Measurements from ENCODE around the gene PLA2G12A.

PLA2G12A gene

GRCh38 chr4:109676886-109677285 lies 53.0 kb downstream of the PLA2G12A start:
- no CpG with 5 or more reads among the region's 1 CpG for WGBS, 2 experiments (ENCODE audit: insufficient coverage in 2 of 2)
- Histone ChIP-seq H3K4me3 (ENCODE audit: extremely low read depth, insufficient read depth, low read length, poor library complexity, severe bottlenecking) (no peak overlapping the region), H3K9me3 (ENCODE audit: control insufficient read depth, low read length) (peaks cover 22% of the 10 kb centered on the region), H3K4me1 (ENCODE audit: control insufficient read depth, insufficient read depth, low read length, poor library complexity, severe bottlenecking) (no peaks in the 10 kb centered on the region), H3K27ac (ENCODE audit: low read depth, low read length, severe bottlenecking) (no peak overlapping the region), H3K36me3 (ENCODE audit: control insufficient read depth, insufficient read depth, low read length) (no peaks in the 10 kb centered on the region)

- Histone ChIP-seq H3K36me3 (ENCODE audit: control insufficient read depth, insufficient read depth, low read length) (no peaks in the 10 kb centered on the region), H3K27ac (ENCODE audit: low read depth, low read length, severe bottlenecking) (no peak overlapping the region), H3K9me3 (ENCODE audit: control insufficient read depth, low read length) (peaks cover 26% of the 10 kb centered on the region), H3K4me3 (ENCODE audit: extremely low read depth, insufficient read depth, low read length, poor library complexity, severe bottlenecking) (no peak overlapping the region), H3K4me1 (ENCODE audit: control insufficient read depth, insufficient read depth, low read length, poor library complexity, severe bottlenecking) (no peaks in the 10 kb centered on the region)
- WGBS, 2 experiments (ENCODE audit: insufficient coverage in 2 of 2) = 86 to 100% methylated on average over 1 of the region's 1 CpG
These were observed 54.0 kb downstream of the PLA2G12A start for GRCh38 chr4:109675843-109676242.

GRCh38 chr4:109675181-109675580 lies 54.7 kb downstream of the PLA2G12A start:
- 81 to 93% methylated on average over 3 of the region's 3 CpGs for WGBS, 2 experiments (ENCODE audit: insufficient coverage in 2 of 2)
- Histone ChIP-seq H3K27ac (ENCODE audit: low read depth, low read length, severe bottlenecking) (no peak overlapping the region), H3K4me1 (ENCODE audit: control insufficient read depth, insufficient read depth, low read length, poor library complexity, severe bottlenecking) (no peaks in the 10 kb centered on the region), H3K9me3 (ENCODE audit: control insufficient read depth, low read length) (peaks cover 26% of the 10 kb centered on the region), H3K4me3 (ENCODE audit: extremely low read depth, insufficient read depth, low read length, poor library complexity, severe bottlenecking) (no peak overlapping the region), H3K36me3 (ENCODE audit: control insufficient read depth, insufficient read depth, low read length) (no peaks in the 10 kb centered on the region)

- Histone ChIP-seq H3K27ac (ENCODE audit: low read depth, low read length, severe bottlenecking) (no peak overlapping the region), H3K36me3 (ENCODE audit: control insufficient read depth, insufficient read depth, low read length) (no peaks in the 10 kb centered on the region), H3K4me3 (ENCODE audit: extremely low read depth, insufficient read depth, low read length, poor library complexity, severe bottlenecking) (no peak overlapping the region), H3K9me3 (ENCODE audit: control insufficient read depth, low read length) (peaks cover 15% of the 10 kb centered on the region), H3K4me1 (ENCODE audit: control insufficient read depth, insufficient read depth, low read length, poor library complexity, severe bottlenecking) (no peaks in the 10 kb centered on the region)
- WGBS, 2 experiments (ENCODE audit: insufficient coverage in 2 of 2) = no CpG with 5 or more reads among the region's 1 CpG
These were observed 56.6 kb downstream of the PLA2G12A start for GRCh38 chr4:109673303-109673702.

GRCh38 chr4:109672169-109672930 lies 57.5 kb downstream of the PLA2G12A start:
- Histone ChIP-seq H3K4me3 (ENCODE audit: extremely low read depth, insufficient read depth, low read length, poor library complexity, severe bottlenecking) (no peak overlapping the region), H3K27ac (ENCODE audit: low read depth, low read length, severe bottlenecking) (no peak overlapping the region), H3K4me1 (ENCODE audit: control insufficient read depth, insufficient read depth, low read length, poor library complexity, severe bottlenecking) (no peaks in the 10 kb centered on the region), H3K9me3 (ENCODE audit: control insufficient read depth, low read length) (peaks cover 13% of the 10 kb centered on the region), H3K36me3 (ENCODE audit: control insufficient read depth, insufficient read depth, low read length) (no peaks in the 10 kb centered on the region)

- Histone ChIP-seq H3K4me1 (ENCODE audit: control insufficient read depth, insufficient read depth, low read length, poor library complexity, severe bottlenecking) (no peaks in the 10 kb centered on the region), H3K27ac (ENCODE audit: low read depth, low read length, severe bottlenecking) (no peak overlapping the region), H3K9me3 (ENCODE audit: control insufficient read depth, low read length) (peaks cover 10% of the 10 kb centered on the region), H3K4me3 (ENCODE audit: extremely low read depth, insufficient read depth, low read length, poor library complexity, severe bottlenecking) (no peak overlapping the region), H3K36me3 (ENCODE audit: control insufficient read depth, insufficient read depth, low read length) (no peaks in the 10 kb centered on the region)
These were observed 58.5 kb downstream of the PLA2G12A start for GRCh38 chr4:109671350-109671749.

- peaks cover 3% of the 10 kb centered on the region for H3K9me3 ChIP-seq (ENCODE audit: control insufficient read depth, low read length)
- 83 to 100% methylated on average over 3 to 4 of the region's 5 CpGs for WGBS, 2 experiments (ENCODE audit: insufficient coverage in 2 of 2)
- no peaks in the 10 kb centered on the region for H3K36me3 ChIP-seq (ENCODE audit: control insufficient read depth, insufficient read depth, low read length)
- H3K4me3 ChIP-seq (ENCODE audit: extremely low read depth, insufficient read depth, low read length, poor library complexity, severe bottlenecking) = no peak overlapping the region
- no peaks in the 10 kb centered on the region for H3K4me1 ChIP-seq (ENCODE audit: control insufficient read depth, insufficient read depth, low read length, poor library complexity, severe bottlenecking)
- H3K27ac ChIP-seq (ENCODE audit: low read depth, low read length, severe bottlenecking) = no peak overlapping the region
These were observed 63.9 kb downstream of the PLA2G12A start for GRCh38 chr4:109665783-109666485.

DNA sequence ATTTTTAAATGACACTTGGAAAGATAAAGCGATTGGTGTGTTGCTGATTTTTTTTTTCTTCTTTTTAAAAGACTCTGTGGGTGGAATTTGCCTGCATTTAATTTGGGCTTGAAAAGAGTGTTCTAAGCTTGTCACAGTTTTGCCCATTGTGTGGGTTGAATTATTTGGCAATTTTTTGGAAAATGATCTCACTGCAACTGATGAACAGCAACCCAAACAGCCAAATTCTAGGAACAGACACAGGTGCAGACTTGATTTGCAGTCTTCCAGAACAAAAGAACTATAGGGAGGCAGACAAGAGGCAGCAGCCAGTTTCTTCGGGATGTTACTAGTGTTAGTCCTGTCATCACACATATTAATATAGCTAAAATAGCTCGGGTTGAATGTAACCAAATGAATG lies 67.1 kb downstream of the PLA2G12A start:
- Histone ChIP-seq H3K4me1 (ENCODE audit: control insufficient read depth, insufficient read depth, low read length, poor library complexity, severe bottlenecking) (no peaks in the 10 kb centered on the region), H3K36me3 (ENCODE audit: control insufficient read depth, insufficient read depth, low read length) (no peaks in the 10 kb centered on the region), H3K4me3 (ENCODE audit: extremely low read depth, insufficient read depth, low read length, poor library complexity, severe bottlenecking) (no peak overlapping the region), H3K9me3 (ENCODE audit: control insufficient read depth, low read length) (no peaks in the 10 kb centered on the region), H3K27ac (ENCODE audit: low read depth, low read length, severe bottlenecking) (no peak overlapping the region)
- WGBS, 2 experiments (ENCODE audit: insufficient coverage in 2 of 2) = 40 to 100% methylated on average over 1 of the region's 3 CpGs

- no peak overlapping the region for H3K4me3 ChIP-seq (ENCODE audit: extremely low read depth, insufficient read depth, low read length, poor library complexity, severe bottlenecking)
- H3K9me3 ChIP-seq (ENCODE audit: control insufficient read depth, low read length) = no peaks in the 10 kb centered on the region
- no peaks in the 10 kb centered on the region for H3K36me3 ChIP-seq (ENCODE audit: control insufficient read depth, insufficient read depth, low read length)
- H3K27ac ChIP-seq (ENCODE audit: low read depth, low read length, severe bottlenecking) = no peak overlapping the region
- no peaks in the 10 kb centered on the region for H3K4me1 ChIP-seq (ENCODE audit: control insufficient read depth, insufficient read depth, low read length, poor library complexity, severe bottlenecking)
- WGBS, 2 experiments (ENCODE audit: insufficient coverage in 2 of 2) = 65 to 80% methylated on average over 1 to 2 of the region's 2 CpGs
These were observed 67.8 kb downstream of the PLA2G12A start for GRCh38 chr4:109662116-109662515.

All from mesodermal cell (in vitro differentiated cells).